Nephron (organoid): ENCODE data around the gene CYBA.
A peak's percentile ranks its signal among the peaks of the same experiment; 100 is the strongest.

Source experiments
- H3K27ac Mint-ChIP-seq, 3 experiments: 2 replicates each; pipeline ENCODE4 v1.8.0; 2020; ENCODE audit warnings: mixed read lengths in 3 of 3, mild to moderate bottlenecking in 2 of 3, moderate library complexity in 1 of 3
- H3K27me3 Mint-ChIP-seq: 2 replicates; pipeline ENCODE4 v1.8.0; 2021; ENCODE audit warnings: low read depth, mild to moderate bottlenecking, moderate library complexity, mixed read lengths
- H3K36me3 Mint-ChIP-seq: 2 replicates; pipeline ENCODE4 v1.8.0; 2020; ENCODE audit warnings: low read depth, mixed read lengths
- H3K4me1 Mint-ChIP-seq: 2 replicates; pipeline ENCODE4 v1.8.0; 2020; ENCODE audit warnings: mixed read lengths
- H3K4me3 Mint-ChIP-seq, 3 experiments: 2 replicates each; pipeline ENCODE4 v1.8.0; 2020; ENCODE audit warnings: mild to moderate bottlenecking in 3 of 3, mixed read lengths in 3 of 3, moderate library complexity in 2 of 3
- H3K9me3 Mint-ChIP-seq: 2 replicates; pipeline ENCODE4 v1.8.0; 2020; ENCODE audit warnings: mixed read lengths
- TF ChIP-seq, protein P1 (sequence below), 3 experiments: fragments of 200-600 bp; sonication (generic); IDR thresholded peaks; one replicate each; pipeline ENCODE4 v1.5.0; 2021; ENCODE audit warnings: antibody characterized with exemption in 3 of 3; ENCODE audit not compliant: unreplicated experiment in 3 of 3

Gene CYBA

DNA sequence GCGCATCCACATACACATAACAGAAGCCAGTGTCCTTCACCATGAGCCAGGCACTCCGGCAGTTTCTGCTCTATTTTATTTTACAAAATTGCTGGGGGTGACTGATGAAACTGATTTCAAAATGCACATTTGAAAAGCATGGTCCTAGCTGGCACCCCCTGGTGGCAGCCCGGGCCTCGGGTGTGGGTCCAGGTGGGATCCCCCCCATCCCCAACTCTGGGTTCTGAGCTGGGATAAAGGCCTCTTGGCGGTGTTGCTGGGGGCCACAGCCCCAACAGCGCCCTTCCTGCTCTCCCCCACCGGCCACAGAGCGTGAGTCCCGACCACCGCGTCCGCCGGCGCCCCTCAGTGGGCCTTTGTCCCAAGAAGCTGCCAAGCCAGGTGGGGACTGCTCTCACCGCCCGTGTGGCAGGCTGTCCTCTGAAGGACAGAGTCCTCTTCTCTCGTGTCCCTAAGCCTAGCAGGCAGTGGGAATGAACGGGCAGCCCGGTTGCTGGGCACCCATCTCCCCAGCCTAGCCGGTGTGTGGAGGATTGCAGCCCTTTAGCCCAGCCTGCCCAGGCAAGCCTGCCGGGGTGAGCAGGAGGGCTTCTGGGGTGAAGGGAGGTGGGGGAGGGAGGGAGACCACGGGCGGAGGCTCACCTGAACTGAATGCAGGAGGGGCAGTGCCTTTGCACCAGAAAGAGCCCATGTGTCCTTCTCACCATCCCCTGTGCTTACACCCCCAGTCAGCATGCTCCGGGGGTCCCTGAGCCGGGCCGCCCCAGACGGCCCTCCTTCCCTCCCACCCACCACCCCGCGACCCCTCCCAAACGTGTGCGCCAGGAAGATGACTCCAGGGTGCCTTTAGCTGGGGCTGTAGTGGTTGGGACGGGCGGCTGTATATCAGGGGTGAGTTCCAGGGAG is 34.6 kb upstream of the CYBA start:
- Mint-ChIP-seq H3K27ac (no peak overlapping the region), H3K36me3 (no peaks in the 10 kb centered on the region), H3K9me3 (no peaks in the 10 kb centered on the region), H3K4me1 (no peaks in the 10 kb centered on the region), H3K27me3 (peaks cover 81% of the 10 kb centered on the region), H3K4me3 (peak overlapping the region in 2 of 3 experiments; percentile 21 to 70)
- TF ChIP-seq, protein P1, sequence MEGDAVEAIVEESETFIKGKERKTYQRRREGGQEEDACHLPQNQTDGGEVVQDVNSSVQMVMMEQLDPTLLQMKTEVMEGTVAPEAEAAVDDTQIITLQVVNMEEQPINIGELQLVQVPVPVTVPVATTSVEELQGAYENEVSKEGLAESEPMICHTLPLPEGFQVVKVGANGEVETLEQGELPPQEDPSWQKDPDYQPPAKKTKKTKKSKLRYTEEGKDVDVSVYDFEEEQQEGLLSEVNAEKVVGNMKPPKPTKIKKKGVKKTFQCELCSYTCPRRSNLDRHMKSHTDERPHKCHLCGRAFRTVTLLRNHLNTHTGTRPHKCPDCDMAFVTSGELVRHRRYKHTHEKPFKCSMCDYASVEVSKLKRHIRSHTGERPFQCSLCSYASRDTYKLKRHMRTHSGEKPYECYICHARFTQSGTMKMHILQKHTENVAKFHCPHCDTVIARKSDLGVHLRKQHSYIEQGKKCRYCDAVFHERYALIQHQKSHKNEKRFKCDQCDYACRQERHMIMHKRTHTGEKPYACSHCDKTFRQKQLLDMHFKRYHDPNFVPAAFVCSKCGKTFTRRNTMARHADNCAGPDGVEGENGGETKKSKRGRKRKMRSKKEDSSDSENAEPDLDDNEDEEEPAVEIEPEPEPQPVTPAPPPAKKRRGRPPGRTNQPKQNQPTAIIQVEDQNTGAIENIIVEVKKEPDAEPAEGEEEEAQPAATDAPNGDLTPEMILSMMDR (IDR thresholded peaks at IDR 0.05; ENCODE audit: unreplicated experiment in 3 of 3), result peak; percentile 35 to 53 (median 37)

- no peaks in the 10 kb centered on the region for H3K36me3 Mint-ChIP-seq
- TF ChIP-seq, protein P1 (IDR thresholded peaks at IDR 0.05; ENCODE audit: unreplicated experiment in 3 of 3), result no peak
- no peaks in the 10 kb centered on the region for H3K4me1 Mint-ChIP-seq
- no peak overlapping the region for H3K27ac Mint-ChIP-seq
- H3K4me3 Mint-ChIP-seq, result no peak overlapping the region
- H3K27me3 Mint-ChIP-seq, result peaks cover 79% of the 10 kb centered on the region
- no peaks in the 10 kb centered on the region for H3K9me3 Mint-ChIP-seq
Measured at GRCh38 chr16:88684569-88685155, 33.8 kb upstream of the CYBA start.

DNA sequence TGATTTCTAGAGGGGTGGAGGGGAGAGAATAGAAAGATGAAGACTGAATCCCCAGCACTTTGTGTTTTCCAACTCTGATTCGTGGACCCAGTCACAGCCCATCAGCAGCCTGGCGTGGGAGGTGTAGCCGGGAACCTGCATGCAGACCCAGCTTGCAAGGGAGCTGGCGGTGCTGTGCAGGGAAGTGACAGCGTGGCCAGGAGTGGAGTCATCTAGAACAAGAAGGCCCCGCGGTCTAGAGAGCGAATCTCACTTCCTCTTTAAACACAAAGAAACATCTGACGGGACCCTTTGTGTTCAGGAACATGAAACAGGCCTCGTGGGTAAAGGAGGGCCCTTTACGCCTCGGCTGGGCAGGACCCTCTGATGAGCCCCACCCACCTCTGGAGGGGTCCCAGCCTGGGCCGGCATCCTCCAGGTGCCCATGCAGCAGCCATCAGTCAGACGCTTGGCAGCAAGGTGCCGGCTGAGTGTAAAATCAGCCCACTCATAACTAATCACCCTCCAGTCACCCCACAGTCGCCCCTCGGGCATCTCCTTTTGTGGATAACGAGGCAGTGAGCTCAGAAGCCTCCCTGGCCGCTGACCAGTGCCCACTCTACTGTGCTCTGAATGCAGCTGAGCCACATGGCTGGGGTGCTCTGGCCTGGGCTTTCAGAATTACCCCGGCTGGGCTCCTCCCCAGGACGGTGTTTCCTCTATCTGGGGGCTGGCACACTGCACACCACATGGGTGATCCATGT is 31.0 kb upstream of the CYBA start:
- peaks cover 52% of the 10 kb centered on the region for H3K27me3 Mint-ChIP-seq
- H3K4me3 Mint-ChIP-seq, result no peak overlapping the region
- no peaks in the 10 kb centered on the region for H3K9me3 Mint-ChIP-seq
- TF ChIP-seq, protein P1 (IDR thresholded peaks at IDR 0.05; ENCODE audit: unreplicated experiment in 3 of 3), result no peak
- no peaks in the 10 kb centered on the region for H3K36me3 Mint-ChIP-seq
- H3K27ac Mint-ChIP-seq, result no peak overlapping the region
- H3K4me1 Mint-ChIP-seq, result no peaks in the 10 kb centered on the region

GRCh38 chr16:88681084-88681680 is 30.3 kb upstream of the CYBA start:
- Mint-ChIP-seq H3K9me3 (no peaks in the 10 kb centered on the region), H3K36me3 (no peaks in the 10 kb centered on the region), H3K27me3 (peaks cover 47% of the 10 kb centered on the region), H3K4me3 (no peak overlapping the region), H3K4me1 (no peaks in the 10 kb centered on the region), H3K27ac (no peak overlapping the region)
- TF ChIP-seq, protein P1 (IDR thresholded peaks at IDR 0.05; ENCODE audit: unreplicated experiment in 3 of 3), result no peak

- Mint-ChIP-seq H3K27me3 (peaks cover 42% of the 10 kb centered on the region), H3K9me3 (no peaks in the 10 kb centered on the region), H3K4me1 (no peaks in the 10 kb centered on the region), H3K27ac (no peak overlapping the region), H3K4me3 (no peak overlapping the region), H3K36me3 (no peaks in the 10 kb centered on the region)
- TF ChIP-seq, protein P1 (IDR thresholded peaks at IDR 0.05; ENCODE audit: unreplicated experiment in 3 of 3), result no peak
Measured at GRCh38 chr16:88680554-88681083, 29.8 kb upstream of the CYBA start.
